HCT116 (cell line): ENCODE results near the gene ZFP2. TPM values are rescaled to one million over a fixed set of nuclear protein-coding genes. Genes with fewer than 3 reads are reported as not detected.
A peak's percentile ranks its signal among the peaks of the same experiment; 100 is the strongest.

ENCODE experiments used
- ATAC-seq: fragments of 200-7000 bp; cut with Tn5 transposase; 2 replicates; pipeline ENCODE4 v1.9.1; 2020; ENCODE audit warnings: mild to moderate bottlenecking, moderate library complexity
- BruUV-seq: library from RNA; stranded (reverse); fragments of 400-500 nt; replicated peaks from 2 replicates; lab custom pipeline; 2021; lab: Mats Ljungman, UMichigan
- CTCF ChIA-PET: fragments of 300-600 bp; sonication (Branson Sonifier 250); formaldehyde crosslinking; loops from one replicate; lab custom pipeline; 2021; ENCODE audit warnings: antibody characterized with exemption; lab: Charles Lee
- POLR2A ChIA-PET: fragments of 300-600, 350-600 bp; sonication (Branson Sonifier 250); formaldehyde crosslinking; loops from one replicate; lab custom pipeline; 2021; ENCODE audit warnings: antibody characterized with exemption; lab: Charles Lee
- RAD21 ChIA-PET, 2 experiments: fragments of 300-600 bp; sonication (Branson Sonifier 250); formaldehyde crosslinking; loops; one replicate each; lab custom pipeline; 2023; ENCODE audit warnings: low total read pairs in 2 of 2; ENCODE audit not compliant: uncharacterized antibody in 2 of 2, unreplicated experiment in 2 of 2, low non-redundant PET in 1 of 2; lab: Charles Lee
- DNase-seq: peaks from one replicate; pipeline ENCODE4 v3.0.0-alpha.2; 2010; ENCODE audit warnings: low read depth, low spot score
- H2AFZ ChIP-seq: fragments of 200-600 bp; shearing (Covaris generic), sonication (generic); 2 replicates; pipeline ENCODE4 v1.6.1; 2017; ENCODE audit warnings: low read depth, mixed run types, mixed read lengths, antibody characterized with exemption, low read length; ENCODE audit not compliant: poor library complexity, severe bottlenecking
- H3K27ac ChIP-seq: 2 replicates; pipeline ENCODE4 v1.5.1; 2012; ENCODE audit warnings: low read depth, low read length
- H3K27me3 ChIP-seq: fragments of 200-600 bp; sonication (generic); 2 replicates; pipeline ENCODE4 v1.6.1; 2016; ENCODE audit warnings: mixed run types, low read length, mixed read lengths; ENCODE audit not compliant: insufficient read depth
- H3K36me3 ChIP-seq, 2 experiments: fragments of 200-500 bp in 1 of 2; fragments of 200-600 bp in 1 of 2; sonication (Bioruptor generic) in 1 of 2; sonication (generic) in 1 of 2; 2 replicates each; pipeline versions ENCODE4 v1.5.1 to v1.6.1; 2014 to 2016; ENCODE audit warnings: low read length in 2 of 2, inconsistent platforms in 1 of 2, mixed read lengths in 1 of 2, mixed run types in 1 of 2; ENCODE audit not compliant: insufficient read depth in 2 of 2, control insufficient read depth in 1 of 2
- H3K4me1 ChIP-seq, 2 experiments: fragments of 200-600 bp in 1 of 2; sonication (generic) in 1 of 2; 2 replicates each; pipeline versions ENCODE4 v1.5.1 to v1.6.1; 2012 to 2017; ENCODE audit warnings: low read length in 2 of 2, inconsistent platforms in 1 of 2, mild to moderate bottlenecking in 1 of 2, mixed read lengths in 1 of 2, mixed run types in 1 of 2, moderate library complexity in 1 of 2; ENCODE audit not compliant: insufficient read depth in 2 of 2, control insufficient read depth in 1 of 2
- H3K4me2 ChIP-seq: fragments of 200-600 bp; sonication (generic); 2 replicates; pipeline ENCODE4 v1.6.1; 2017; ENCODE audit warnings: mixed run types, low read length, mixed read lengths
- H3K4me3 ChIP-seq, 2 experiments: fragments of 200-600 bp in 1 of 2; sonication (generic) in 1 of 2; replicated peaks in 1 of 2; 2 replicates each; pipeline ENCODE4 v1.5.1; 2011 to 2016; ENCODE audit warnings: low read length in 2 of 2, control low read depth in 1 of 2, low read depth in 1 of 2, mild to moderate bottlenecking in 1 of 2, mixed read lengths in 1 of 2, mixed run types in 1 of 2
- H3K79me2 ChIP-seq: fragments of 200-600 bp; sonication (generic); 2 replicates; pipeline ENCODE4 v1.6.1; 2017; ENCODE audit warnings: mild to moderate bottlenecking, mixed run types, low read length, moderate library complexity, mixed read lengths; ENCODE audit not compliant: insufficient read depth
- H3K9ac ChIP-seq: fragments of 200-600 bp; sonication (generic); 2 replicates; pipeline ENCODE4 v1.6.1; 2016; ENCODE audit warnings: low read length, mixed read lengths
- H3K9me2 ChIP-seq: fragments of 200-600 bp; sonication (generic), shearing (Covaris generic); 2 replicates; pipeline ENCODE4 v1.6.1; 2017; ENCODE audit warnings: mixed run types, mild to moderate bottlenecking, moderate library complexity; ENCODE audit not compliant: insufficient read depth
- H3K9me3 ChIP-seq, 2 experiments: fragments of 200-500 bp in 1 of 2; fragments of 200-600 bp in 1 of 2; sonication (Bioruptor generic) in 1 of 2; sonication (generic) in 1 of 2; 2 replicates each; pipeline ENCODE4 v1.6.1; 2014 to 2017; ENCODE audit warnings: low read length in 2 of 2, mixed read lengths in 2 of 2, inconsistent platforms in 1 of 2, low read depth in 1 of 2, mild to moderate bottlenecking in 1 of 2, mixed run types in 1 of 2, moderate library complexity in 1 of 2; ENCODE audit not compliant: control insufficient read depth in 1 of 2, insufficient read depth in 1 of 2
- H4K20me1 ChIP-seq: fragments of 200-600 bp; sonication (generic), shearing (Covaris generic); 2 replicates; pipeline ENCODE4 v1.6.1; 2017; ENCODE audit warnings: mixed run types, mild to moderate bottlenecking, moderate library complexity; ENCODE audit not compliant: insufficient read depth
- ATF3 ChIP-seq: IDR thresholded peaks from 2 replicates; pipeline ENCODE4 v1.6.1; 2012
- CEBPB ChIP-seq: IDR thresholded peaks from 2 replicates; pipeline ENCODE4 v1.6.1; 2012; ENCODE audit warnings: low read depth
- CTCF ChIP-seq, 3 experiments: fragments of 200-600 bp in 1 of 3; sonication (generic) in 1 of 3; IDR thresholded peaks in 2 of 3; conservative IDR thresholded peaks in 1 of 3; 2 replicates each; pipeline ENCODE4 v1.5.1; 2012 to 2017; ENCODE audit warnings: low read depth in 2 of 3, low read length in 2 of 3, antibody characterized with exemption in 1 of 3, borderline replicate concordance in 1 of 3, control low read depth in 1 of 3, mild to moderate bottlenecking in 1 of 3, mixed read lengths in 1 of 3, mixed run types in 1 of 3, moderate library complexity in 1 of 3; ENCODE audit not compliant: insufficient read depth in 1 of 3
- JUND ChIP-seq: IDR thresholded peaks from 2 replicates; pipeline ENCODE4 v1.6.1; 2012
- MAX ChIP-seq: IDR thresholded peaks from 2 replicates; pipeline ENCODE4 v1.6.1; 2012
- RAD21 ChIP-seq: IDR thresholded peaks from 2 replicates; pipeline ENCODE4 v1.6.1; 2012; ENCODE audit warnings: low read depth, mild to moderate bottlenecking
- REST ChIP-seq: IDR thresholded peaks from 2 replicates; pipeline ENCODE4 v1.6.1; 2012; ENCODE audit warnings: low read depth
- SIN3A ChIP-seq: IDR thresholded peaks from 2 replicates; pipeline ENCODE4 v1.6.1; 2012; ENCODE audit warnings: low read depth
- TCF7L2 ChIP-seq: IDR thresholded peaks from 2 replicates; pipeline ENCODE4 v1.7.0; 2011; ENCODE audit warnings: borderline replicate concordance, inconsistent platforms; ENCODE audit not compliant: insufficient read depth, insufficient read length; ENCODE audit errors: extremely low read depth
- ZBTB33 ChIP-seq: IDR thresholded peaks from 2 replicates; pipeline ENCODE4 v1.6.1; 2011; ENCODE audit warnings: mild to moderate bottlenecking, low read length, moderate library complexity; ENCODE audit not compliant: insufficient replicate concordance; ENCODE audit errors: extremely low read depth
- ZNF274 ChIP-seq: fragments of 200-500 bp; sonication (Bioruptor generic); IDR thresholded peaks from 2 replicates; pipeline ENCODE4 v1.6.1; 2014; ENCODE audit warnings: mild to moderate bottlenecking, low read depth, low read length, inconsistent platforms
- intact Hi-C: fragments of 100-400 bp; cut with micrococcal nuclease; formaldehyde crosslinking; loops from 2 replicates; pipeline ENCODE4 v1.10.0; 2022
- total RNA-seq: library from RNA; stranded (reverse); gene quantifications from one replicate; pipeline ENCODE4 v1.2.1, GENCODE V29; 2021; ENCODE audit not compliant: unreplicated experiment

Gene ZFP2
- total RNA-seq, 1 experiment from 2014 or later: 0.57 TPM

- ATAC-seq (no peak), DNase-seq (no peak)
- no peak overlapping the region for H3K4me2 ChIP-seq
- POLR2A ChIA-PET: no interaction called here
- CTCF ChIA-PET: no interaction called here
- H2AFZ ChIP-seq: no peak overlapping the region
- no peaks in the 10 kb centered on the region for H3K79me2 ChIP-seq
- RAD21 ChIA-PET: no interaction called here
- H3K9ac ChIP-seq: no peak overlapping the region
- H3K9me2 ChIP-seq: no peaks in the 10 kb centered on the region
- no peaks in the 10 kb centered on the region for H3K4me1 ChIP-seq
- peaks cover 22 to 30% of the 10 kb centered on the region in 2 experiments; a peak in 3 of 4 replicates for H3K9me3 ChIP-seq
- no peak overlapping the region for H3K27ac ChIP-seq
- no peaks in the 10 kb centered on the region for H4K20me1 ChIP-seq
- TF ChIP-seq ZNF274 (peak; percentile 89), RAD21 (no peak)
- H3K4me3 ChIP-seq: no peak overlapping the region
- intact Hi-C loops: no loop called here
- H3K36me3 ChIP-seq: no peaks in the 10 kb centered on the region
- BruUV-seq: no TSS peak
- no peaks in the 10 kb centered on the region for H3K27me3 ChIP-seq
Observed at GRCh38 chr5:178965465-178966055, 69.8 kb downstream of the ZFP2 start.

- Histone ChIP-seq H4K20me1 (no peaks in the 10 kb centered on the region), H3K4me1 (no peaks in the 10 kb centered on the region), H3K27me3 (no peaks in the 10 kb centered on the region), H3K9me3 (peaks cover 4 to 8% of the 10 kb centered on the region in 2 experiments; a peak in 2 of 4 replicates), H3K27ac (no peak overlapping the region), H2AFZ (no peak overlapping the region), H3K36me3 (no peaks in the 10 kb centered on the region), H3K9me2 (no peaks in the 10 kb centered on the region), H3K4me2 (no peak overlapping the region), H3K4me3 (no peak overlapping the region), H3K9ac (no peak overlapping the region), H3K79me2 (no peaks in the 10 kb centered on the region)
- no TSS peak for BruUV-seq
- ChIA-PET CTCF (no interaction called here), RAD21 (no interaction called here), POLR2A (no interaction called here)
- DNase-seq (no peak), ATAC-seq (no peak)
- intact Hi-C loops: no loop called here
- TF ChIP-seq REST (no peak), CEBPB (no peak), ATF3 (no peak), TCF7L2 (no peak), ZNF274 (no peak), ZBTB33 (no peak), MAX (no peak), CTCF (IDR thresholded peaks at IDR 0.05 in 2 of 3, conservative IDR thresholded peaks at IDR 0.05 in 1 of 3; ENCODE audit: borderline replicate concordance in 1 of 3, insufficient read depth in 1 of 3, low read depth in 2 of 3, low read length in 2 of 3) (no peak), JUND (no peak), SIN3A (no peak)
Observed at GRCh38 chr5:178981381-178981780, 85.7 kb downstream of the ZFP2 start.
